GM12878 (cell line): Measurements from ENCODE around the gene NELL1. TPM values are rescaled to one million over a fixed set of nuclear protein-coding genes. Genes with fewer than 3 reads are reported as not detected.

Experiments used
- ATAC-seq: fragments of 200-7000 bp; cut with Tn5 transposase; 3 replicates; pipeline ENCODE4 v1.9.1; 2020; ENCODE audit warnings: mild to moderate bottlenecking, moderate library complexity
- BruUV-seq: library from RNA; stranded (reverse); fragments of 400-500 nt; replicated peaks from 2 replicates; lab custom pipeline; 2021; lab: Mats Ljungman, UMichigan
- CTCF ChIA-PET: fragments of 300-600 bp; sonication (Branson Sonifier 250); formaldehyde crosslinking; extraction: SDS; loops from one replicate; lab custom pipeline; 2021; ENCODE audit warnings: inconsistent platforms; lab: Yijun Ruan, JAX
- POLR2A ChIA-PET: fragments of 350-600 bp; formaldehyde crosslinking; extraction: SDS; loops from one replicate; lab custom pipeline; 2021; ENCODE audit warnings: inconsistent platforms; lab: Charles Lee
- RAD21 ChIA-PET: fragments of 300-600 bp; sonication (Branson Sonifier 250); formaldehyde crosslinking; loops from one replicate; lab custom pipeline; 2023; ENCODE audit warnings: antibody characterized with exemption; ENCODE audit not compliant: unreplicated experiment; lab: Charles Lee
- SMC1A ChIA-PET: fragments of 300-600 bp; sonication (Branson Sonifier 250); formaldehyde crosslinking; loops from one replicate; lab custom pipeline; 2023; ENCODE audit not compliant: unreplicated experiment, uncharacterized antibody; lab: Charles Lee
- DNase-seq: peaks from one replicate; pipeline ENCODE4 v3.0.0-alpha.2; 2011; ENCODE audit warnings: low read depth, low spot score
- FAIRE-seq: peaks from 3 replicates; lab custom pipeline; 2011; peaks lifted over from hg19 to GRCh38; lab: Jason Lieb, UNC
- H2AFZ ChIP-seq: 2 replicates; pipeline ENCODE4 v1.6.0; 2011; ENCODE audit warnings: low read depth, low read length, control low read depth; ENCODE audit not compliant: control insufficient read depth
- H3K27ac ChIP-seq: 2 replicates; pipeline ENCODE4 v1.5.1; 2011; ENCODE audit warnings: control low read depth; ENCODE audit not compliant: control insufficient read depth, insufficient read depth
- H3K27me3 ChIP-seq, 2 experiments: replicated peaks in 1 of 2; 2 replicates each; pipeline versions ENCODE4 v1.6.0 to v1.6.1; 2011; ENCODE audit warnings: low read length in 1 of 2; ENCODE audit not compliant: control insufficient read depth in 2 of 2, insufficient read depth in 2 of 2
- H3K36me3 ChIP-seq, 2 experiments: 2 replicates each; pipeline ENCODE4 v1.5.1; 2011; ENCODE audit warnings: low read length in 1 of 2; ENCODE audit not compliant: control insufficient read depth in 2 of 2, insufficient read depth in 2 of 2
- H3K4me1 ChIP-seq: 2 replicates; pipeline ENCODE4 v1.6.1; 2011; ENCODE audit warnings: mild to moderate bottlenecking, low read length, moderate library complexity, mixed read lengths; ENCODE audit not compliant: control insufficient read depth, insufficient read depth
- H3K4me2 ChIP-seq: 2 replicates; pipeline ENCODE4 v1.6.0; 2011; ENCODE audit warnings: control low read depth; ENCODE audit not compliant: control insufficient read depth, insufficient read depth
- H3K4me3 ChIP-seq: fragments of 200-600 bp; sonication (generic); 2 replicates; pipeline ENCODE4 v1.5.1; 2016
- H3K79me2 ChIP-seq: 2 replicates; pipeline ENCODE4 v1.6.0; 2011; ENCODE audit warnings: low read length; ENCODE audit not compliant: control insufficient read depth, insufficient read depth
- H3K9ac ChIP-seq: 2 replicates; pipeline ENCODE4 v1.8.0; 2011; ENCODE audit warnings: low read length, control low read depth, mixed read lengths; ENCODE audit not compliant: control insufficient read depth, insufficient read depth
- H3K9me3 ChIP-seq: replicated peaks from 3 replicates; pipeline ENCODE4 v1.5.1; 2011; ENCODE audit warnings: mild to moderate bottlenecking, low read length; ENCODE audit not compliant: control insufficient read depth, insufficient read depth
- H4K20me1 ChIP-seq: 2 replicates; pipeline ENCODE4 v1.6.0; 2011; ENCODE audit not compliant: control insufficient read depth, insufficient read depth
- BHLHE40 ChIP-seq, 2 experiments: fragments of 450-650 bp in 1 of 2; IDR thresholded peaks; 2 replicates each; pipeline ENCODE4 v1.6.1; 2011 to 2017; ENCODE audit warnings: low read depth in 2 of 2, borderline replicate concordance in 1 of 2, improper control_type of control experiment in 1 of 2, low read length in 1 of 2, mild to moderate bottlenecking in 1 of 2
- E4F1 ChIP-seq: fragments of 450-650 bp; IDR thresholded peaks from 2 replicates; pipeline ENCODE4 v1.6.1; 2018; ENCODE audit warnings: borderline replicate concordance, mild to moderate bottlenecking; ENCODE audit not compliant: partially characterized antibody
- MTA3 ChIP-seq: IDR thresholded peaks from 2 replicates; pipeline ENCODE4 v1.6.1; 2012; ENCODE audit warnings: low read length, inconsistent platforms, borderline replicate concordance
- MYC ChIP-seq: IDR thresholded peaks from 2 replicates; pipeline ENCODE4 v1.6.1; 2011; ENCODE audit warnings: mild to moderate bottlenecking, low read length, moderate library complexity, inconsistent platforms; ENCODE audit not compliant: insufficient read depth, insufficient replicate concordance, insufficient read length, severe bottlenecking
- NFYB ChIP-seq: IDR thresholded peaks from 2 replicates; pipeline ENCODE4 v1.6.1; 2011; ENCODE audit warnings: low read depth, mild to moderate bottlenecking, low read length, improper control_type of control experiment, moderate library complexity; ENCODE audit not compliant: insufficient read depth
- REST ChIP-seq: IDR thresholded peaks from 2 replicates; pipeline ENCODE4 v1.6.1; 2012; ENCODE audit warnings: mild to moderate bottlenecking, low read depth, low read length
- ZNF687 ChIP-seq: fragments of 450-650 bp; IDR thresholded peaks from 2 replicates; pipeline ENCODE4 v1.6.1; 2017; ENCODE audit warnings: mild to moderate bottlenecking, moderate library complexity
- WGBS: methylation state at CpG from one replicate; pipeline ENCODE4 v1.1.6; 2016; ENCODE audit warnings: low lambda C conversion rate; ENCODE audit not compliant: insufficient replicate concordance, insufficient coverage; ENCODE audit errors: missing lambda C conversion rate; 5-methylcytosine and 5-hydroxymethylcytosine counted together
- in situ Hi-C: fragments of 300-500 bp; cut with MboI; formaldehyde crosslinking; loops from 9 replicates; pipeline ENCODE4 v1.14.3; 2018; ENCODE audit warnings: mixed read lengths
- intact Hi-C: fragments of 100-400 bp; cut with micrococcal nuclease; formaldehyde crosslinking; loops from one replicate; pipeline ENCODE4 v1.14.2; 2022; ENCODE audit not compliant: unreplicated experiment
- polyA plus RNA-seq, 11 experiments: library from polyadenylated mRNA; depleted of rRNA in 4 of 11; unstranded in 6 of 11; stranded (reverse) in 5 of 11; fragments of >200 nt; fragmentation: Nextera tagmentation in 4 of 11; fragmentation: Illumina TruSeq in 1 of 11; extraction: Ambion mirVana in 4 of 11; extraction: Trizol in 1 of 11; gene quantifications; 1 replicate in 1 of 11; 2 replicates in 10 of 11; pipeline versions ENCODE4 v1.2.1 to v1.2.3, GENCODE V29; 2011 to 2016; ENCODE audit warnings: inconsistent platforms in 2 of 11, missing spikeins in 2 of 11, low read depth in 1 of 11
- total RNA-seq, 4 experiments: library from RNA; depleted of rRNA in 3 of 4; stranded (reverse); fragments of >200 nt in 3 of 4; fragmentation: Illumina TruSeq in 1 of 4; extraction: Trizol in 1 of 4; gene quantifications; 2 replicates each; pipeline versions ENCODE4 v1.2.1 to v1.2.3, GENCODE V29; 2013 to 2021

Gene NELL1
- total and polyA plus RNA-seq, 10 of the 15 experiments (the other 5 are each of a cell fraction or from before 2014, with no cell fraction given): 0.02 to 0.12 TPM; not detected in 8

GRCh38 chr11:20876738-20877137 is 207.4 kb downstream of the NELL1 start (continued):
- TF ChIP-seq BHLHE40 (IDR thresholded peaks at IDR 0.05; ENCODE audit: borderline replicate concordance in 1 of 2, low read depth in 2 of 2, low read length in 1 of 2): no peak
- TF ChIP-seq REST: no peak

GRCh38 chr11:20880094-20880493 is 210.7 kb downstream of the NELL1 start:
- ChIA-PET RAD21 (no interaction called here), SMC1A (interaction anchor here (0.6 to 1.5 kb wide), 2 partner anchors 88 to 1032 kb away, joined by 3 read pairs; no protein-coding TSS in a partner anchor), CTCF (interaction anchor here (1.6 kb wide), 1 partner anchor 14 kb away, joined by 3 read pairs; no protein-coding TSS in a partner anchor), POLR2A (interaction anchor here (0.5 kb wide), 1 partner anchor 12 kb away, joined by 5 read pairs; no protein-coding TSS in a partner anchor)
- BruUV-seq: no TSS peak
- H4K20me1 ChIP-seq: no peaks in the 10 kb centered on the region
- WGBS: 4% methylated on average over 1 of the region's 1 CpG
- no peak for FAIRE-seq
- H3K27me3 ChIP-seq: no peaks in the 10 kb centered on the region; a peak in 1 of 4 replicates
- intact Hi-C loops: no loop called here
- no peak overlapping the region for H2AFZ ChIP-seq
- H3K4me3 ChIP-seq: no peak overlapping the region
- DNase-seq: no peak
- in situ Hi-C loops: no loop called here
- H3K4me2 ChIP-seq: no peak overlapping the region
- no peaks in the 10 kb centered on the region for H3K79me2 ChIP-seq
- H3K27ac ChIP-seq: no peak overlapping the region
- H3K36me3 ChIP-seq: no peaks in the 10 kb centered on the region
- no peaks in the 10 kb centered on the region for H3K9me3 ChIP-seq
- no peak for ATAC-seq
- H3K9ac ChIP-seq: no peak overlapping the region
- no peaks in the 10 kb centered on the region for H3K4me1 ChIP-seq
- TF ChIP-seq NFYB (no peak), ZNF687 (no peak), MYC (no peak), MTA3 (no peak), E4F1 (no peak)
